A549 (cell line): ENCODE data around the gene COA7.

Experiments
- CBX8 ChIP-seq: fragments of 200-600 bp; sonication (generic); IDR thresholded peaks from 2 replicates; pipeline ENCODE4 v1.6.1; 2016
- ELK1 ChIP-seq: fragments of 150-350 bp; IDR thresholded peaks from 2 replicates; pipeline ENCODE4 v1.6.1; 2014; ENCODE audit warnings: low read depth, mild to moderate bottlenecking, low read length
- MAFK ChIP-seq: fragments of 450-650 bp; IDR thresholded peaks from 2 replicates; pipeline ENCODE4 v1.6.1; 2014; ENCODE audit not compliant: partially characterized antibody
- MYC ChIP-seq: IDR thresholded peaks from 2 replicates; pipeline ENCODE4 v1.6.1; 2012; ENCODE audit warnings: mild to moderate bottlenecking, inconsistent platforms, low read length, improper control_type of control experiment, borderline replicate concordance
- POLR2A ChIP-seq: IDR thresholded peaks from 2 replicates; pipeline ENCODE4 v1.6.1; 2012; ENCODE audit warnings: mild to moderate bottlenecking, low read length
- RAD21 ChIP-seq, 2 experiments: fragments of >200 bp in 1 of 2; sonication (Bioruptor Twin) in 1 of 2; formaldehyde crosslinking in 1 of 2; IDR thresholded peaks in 1 of 2; conservative IDR thresholded peaks in 1 of 2; 2 replicates in 1 of 2; 3 replicates in 1 of 2; pipeline ENCODE4 v1.6.1; 2012 to 2018; ENCODE audit warnings: inconsistent platforms in 1 of 2
- RCOR1 ChIP-seq: fragments of 150-350 bp; IDR thresholded peaks from 2 replicates; pipeline ENCODE4 v1.6.1; 2014; ENCODE audit warnings: antibody characterized with exemption, low read length, low read depth
- REST ChIP-seq: fragments of 200-600 bp; sonication (generic); IDR thresholded peaks from 2 replicates; pipeline ENCODE4 v1.6.1; 2016; ENCODE audit warnings: antibody characterized with exemption, mild to moderate bottlenecking, moderate library complexity
- SMC3 ChIP-seq: fragments of >200 bp; sonication (Bioruptor Twin); formaldehyde crosslinking; IDR thresholded peaks from 3 replicates; pipeline ENCODE4 v1.6.1; 2018; ENCODE audit warnings: inconsistent platforms
- USF2 ChIP-seq: fragments of 450-650 bp; IDR thresholded peaks from 2 replicates; pipeline ENCODE4 v1.6.1; 2014; ENCODE audit warnings: antibody characterized with exemption
- ZSCAN20 ChIP-seq: fragments of 250-450 bp; sonication (Bioruptor Pico); IDR thresholded peaks from 2 replicates; pipeline ENCODE4 v1.8.0; 2022; ENCODE audit warnings: mild to moderate bottlenecking, moderate library complexity
- TF ChIP-seq, protein P1 (sequence below): fragments of >200 bp; sonication (Bioruptor Twin); formaldehyde crosslinking; IDR thresholded peaks from 3 replicates; pipeline ENCODE4 v1.5.1; 2016
- TF ChIP-seq, protein P2 (sequence below): IDR thresholded peaks from 2 replicates; pipeline ENCODE4 v1.6.1; 2012

GRCh38 chr1:52747450-52747849 lies 49.3 kb upstream of the COA7 start:
- TF ChIP-seq MYC (no peak), MAFK (no peak), ELK1 (no peak), ZSCAN20 (CRISPR knock-in tag) (no peak), POLR2A (no peak), CBX8 (no peak), SMC3 (no peak), REST (no peak), RCOR1 (no peak), USF2 (no peak), RAD21 (conservative IDR thresholded peaks at IDR 0.05 in 1 of 2, IDR thresholded peaks at IDR 0.05 in 1 of 2) (no peak)
- TF ChIP-seq, protein P1, sequence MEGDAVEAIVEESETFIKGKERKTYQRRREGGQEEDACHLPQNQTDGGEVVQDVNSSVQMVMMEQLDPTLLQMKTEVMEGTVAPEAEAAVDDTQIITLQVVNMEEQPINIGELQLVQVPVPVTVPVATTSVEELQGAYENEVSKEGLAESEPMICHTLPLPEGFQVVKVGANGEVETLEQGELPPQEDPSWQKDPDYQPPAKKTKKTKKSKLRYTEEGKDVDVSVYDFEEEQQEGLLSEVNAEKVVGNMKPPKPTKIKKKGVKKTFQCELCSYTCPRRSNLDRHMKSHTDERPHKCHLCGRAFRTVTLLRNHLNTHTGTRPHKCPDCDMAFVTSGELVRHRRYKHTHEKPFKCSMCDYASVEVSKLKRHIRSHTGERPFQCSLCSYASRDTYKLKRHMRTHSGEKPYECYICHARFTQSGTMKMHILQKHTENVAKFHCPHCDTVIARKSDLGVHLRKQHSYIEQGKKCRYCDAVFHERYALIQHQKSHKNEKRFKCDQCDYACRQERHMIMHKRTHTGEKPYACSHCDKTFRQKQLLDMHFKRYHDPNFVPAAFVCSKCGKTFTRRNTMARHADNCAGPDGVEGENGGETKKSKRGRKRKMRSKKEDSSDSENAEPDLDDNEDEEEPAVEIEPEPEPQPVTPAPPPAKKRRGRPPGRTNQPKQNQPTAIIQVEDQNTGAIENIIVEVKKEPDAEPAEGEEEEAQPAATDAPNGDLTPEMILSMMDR = no peak
- TF ChIP-seq, protein P2, sequence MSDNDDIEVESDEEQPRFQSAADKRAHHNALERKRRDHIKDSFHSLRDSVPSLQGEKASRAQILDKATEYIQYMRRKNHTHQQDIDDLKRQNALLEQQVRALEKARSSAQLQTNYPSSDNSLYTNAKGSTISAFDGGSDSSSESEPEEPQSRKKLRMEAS = no peak
